Pons (tissue), 1 donor: ENCODE results near the gene MAPK8IP1.

ENCODE experiments used
- DNase-seq: peaks from one replicate; pipeline ENCODE4 v3.0.0-alpha.2; 2016; ENCODE audit warnings: low spot score

The MAPK8IP1 gene

GRCh38 chr11:45926536-45927331 is 41.3 kb downstream of the MAPK8IP1 start:
- no peak for DNase-seq

- DNase-seq: no peak
Observed at GRCh38 chr11:45927332-45927683, 41.9 kb downstream of the MAPK8IP1 start.

GRCh38 chr11:45927684-45928413 is 42.4 kb downstream of the MAPK8IP1 start:
- DNase-seq: no peak

GRCh38 chr11:45928535-45929215 is 43.2 kb downstream of the MAPK8IP1 start:
- DNase-seq: no peak

- DNase-seq: no peak
Observed at GRCh38 chr11:45929486-45930030, 44.1 kb downstream of the MAPK8IP1 start.

- DNase-seq: no peak
Observed at GRCh38 chr11:45930031-45930794, 44.8 kb downstream of the MAPK8IP1 start.

GRCh38 chr11:45930951-45931570 is 45.6 kb downstream of the MAPK8IP1 start:
- DNase-seq: no peak

GRCh38 chr11:45931739-45932138 is 46.3 kb downstream of the MAPK8IP1 start:
- no peak for DNase-seq

- no peak for DNase-seq
Observed at GRCh38 chr11:45932217-45932616, 46.8 kb downstream of the MAPK8IP1 start.

- peak; percentile 42 for DNase-seq
Observed at GRCh38 chr11:45933131-45933831, 47.8 kb downstream of the MAPK8IP1 start.

GRCh38 chr11:45933846-45934579 is 48.6 kb downstream of the MAPK8IP1 start:
- DNase-seq: no peak

- DNase-seq: no peak
Observed at GRCh38 chr11:45934580-45935318, 49.3 kb downstream of the MAPK8IP1 start.

- DNase-seq: no peak
Observed at GRCh38 chr11:45935349-45936064, 50.1 kb downstream of the MAPK8IP1 start.

- no peak for DNase-seq
Observed at GRCh38 chr11:45936511-45937054, 51.1 kb downstream of the MAPK8IP1 start.

GRCh38 chr11:45937916-45938315 is 52.5 kb downstream of the MAPK8IP1 start:
- no peak for DNase-seq

GRCh38 chr11:45939836-45940235 is 54.4 kb downstream of the MAPK8IP1 start:
- no peak for DNase-seq

- no peak for DNase-seq
Observed at GRCh38 chr11:45941285-45941684, 55.8 kb downstream of the MAPK8IP1 start.

- DNase-seq: no peak
Observed at GRCh38 chr11:45942381-45942780, 56.9 kb downstream of the MAPK8IP1 start.
